Lower lobe of right lung (tissue), 2 donors: Measurements from ENCODE around the gene SERPINB8. TPM values are rescaled to one million over a fixed set of nuclear protein-coding genes. Genes with fewer than 3 reads are reported as not detected.

Source experiments
- ATAC-seq, 2 donors: fragments of 200-7000 bp; cut with Tn5 transposase; one replicate each; pipeline ENCODE4 v1.9.1; 2020 to 2022; ENCODE audit warnings: mild to moderate bottlenecking in 2 of 2, moderate library complexity in 2 of 2
- DNase-seq: peaks from one replicate; pipeline ENCODE4 v3.0.0-alpha.2; 2020
- H3K27ac ChIP-seq: fragments of 200-600 bp; one replicate; pipeline ENCODE4 v1.8.0; 2022
- H3K27me3 ChIP-seq: fragments of 200-600 bp; one replicate; pipeline ENCODE4 v1.8.0; 2022; ENCODE audit warnings: low read depth
- H3K36me3 ChIP-seq: fragments of 200-600 bp; one replicate; pipeline ENCODE4 v1.8.0; 2022; ENCODE audit warnings: mild to moderate bottlenecking
- H3K4me1 ChIP-seq: fragments of 200-600 bp; one replicate; pipeline ENCODE4 v1.8.0; 2022
- H3K4me3 ChIP-seq: fragments of 200-600 bp; one replicate; pipeline ENCODE4 v1.8.0; 2022; ENCODE audit warnings: mild to moderate bottlenecking
- H3K9me3 ChIP-seq: fragments of 200-600 bp; one replicate; pipeline ENCODE4 v1.8.0; 2022
- CTCF ChIP-seq: fragments of 200-600 bp; IDR thresholded peaks from one replicate; pipeline ENCODE4 v1.8.0; 2022; ENCODE audit warnings: antibody characterized with exemption, mild to moderate bottlenecking
- intact Hi-C: fragments of 100-400 bp; cut with DNase I; formaldehyde crosslinking; loops from one replicate; pipeline ENCODE4 v1.11.0; 2022
- total RNA-seq: library from RNA; stranded (reverse); fragmentation: NEBNext Ultra II Directional; extraction: Animal tissue kit (Norgen Biotek cat#: 25700); gene quantifications from one replicate; pipeline ENCODE4 v1.2.1, GENCODE V29; 2021
- donor health status: DM: no; HTN: yes; CAD: no; lungs with severe emphysema.

SERPINB8 gene
- total RNA-seq, 1 donor from 2014 or later: 15.4 TPM

GRCh38 chr18:64017870-64018269 lies 48.0 kb downstream of the SERPINB8 start:
- intact Hi-C loops: no loop called here
- no peak overlapping the region for H3K4me3 ChIP-seq
- no peaks in the 10 kb centered on the region for H3K27me3 ChIP-seq
- ATAC-seq: no peak
- no peak for DNase-seq
- no peaks in the 10 kb centered on the region for H3K9me3 ChIP-seq
- peak; percentile 37 for TF ChIP-seq CTCF
- H3K27ac ChIP-seq: no peak overlapping the region
- no peaks in the 10 kb centered on the region for H3K4me1 ChIP-seq
- no peaks in the 10 kb centered on the region for H3K36me3 ChIP-seq

GRCh38 chr18:64019922-64020756 lies 50.3 kb downstream of the SERPINB8 start:
- intact Hi-C loops: no loop called here
- Histone ChIP-seq H3K4me1 (no peaks in the 10 kb centered on the region), H3K27ac (no peak overlapping the region), H3K27me3 (no peaks in the 10 kb centered on the region), H3K9me3 (no peaks in the 10 kb centered on the region), H3K36me3 (no peaks in the 10 kb centered on the region), H3K4me3 (no peak overlapping the region)
- no peak for TF ChIP-seq CTCF
- DNase-seq (no peak), ATAC-seq (no peak)

- DNase-seq (no peak), ATAC-seq (no peak)
- intact Hi-C loops: no loop called here
- no peaks in the 10 kb centered on the region for H3K27me3 ChIP-seq
- no peaks in the 10 kb centered on the region for H3K4me1 ChIP-seq
- no peak for TF ChIP-seq CTCF
- no peaks in the 10 kb centered on the region for H3K36me3 ChIP-seq
- H3K4me3 ChIP-seq: no peak overlapping the region
- no peaks in the 10 kb centered on the region for H3K9me3 ChIP-seq
- no peak overlapping the region for H3K27ac ChIP-seq
These were observed 56.5 kb downstream of the SERPINB8 start for GRCh38 chr18:64026350-64026749.

- Histone ChIP-seq H3K27me3 (no peaks in the 10 kb centered on the region), H3K27ac (no peak overlapping the region), H3K9me3 (no peaks in the 10 kb centered on the region), H3K4me3 (no peak overlapping the region), H3K4me1 (no peaks in the 10 kb centered on the region), H3K36me3 (no peaks in the 10 kb centered on the region)
- intact Hi-C loops: no loop called here
- DNase-seq (no peak), ATAC-seq (no peak)
- TF ChIP-seq CTCF: no peak
These were observed 58.2 kb downstream of the SERPINB8 start for GRCh38 chr18:64027931-64028695.

GRCh38 chr18:64029096-64029495 lies 59.2 kb downstream of the SERPINB8 start:
- Histone ChIP-seq H3K4me3 (no peak overlapping the region), H3K9me3 (no peaks in the 10 kb centered on the region), H3K4me1 (no peaks in the 10 kb centered on the region), H3K27ac (no peak overlapping the region), H3K27me3 (no peaks in the 10 kb centered on the region), H3K36me3 (no peaks in the 10 kb centered on the region)
- ATAC-seq (no peak), DNase-seq (no peak)
- TF ChIP-seq CTCF: no peak
- intact Hi-C loops: no loop called here
